GM12878 (cell line): ENCODE data around the gene EIF4E2. TPM values are rescaled to one million over a fixed set of nuclear protein-coding genes. Genes with fewer than 3 reads are reported as not detected.
A peak's percentile ranks its signal among the peaks of the same experiment; 100 is the strongest.

Experiments used
- ATAC-seq: fragments of 200-7000 bp; cut with Tn5 transposase; 3 replicates; pipeline ENCODE4 v1.9.1; 2020; ENCODE audit warnings: mild to moderate bottlenecking, moderate library complexity
- BruUV-seq: library from RNA; stranded (reverse); fragments of 400-500 nt; replicated peaks from 2 replicates; lab custom pipeline; 2021; lab: Mats Ljungman, UMichigan
- CTCF ChIA-PET: fragments of 300-600 bp; sonication (Branson Sonifier 250); formaldehyde crosslinking; extraction: SDS; loops from one replicate; lab custom pipeline; 2021; ENCODE audit warnings: inconsistent platforms; lab: Yijun Ruan, JAX
- POLR2A ChIA-PET: fragments of 350-600 bp; formaldehyde crosslinking; extraction: SDS; loops from one replicate; lab custom pipeline; 2021; ENCODE audit warnings: inconsistent platforms; lab: Charles Lee
- RAD21 ChIA-PET: fragments of 300-600 bp; sonication (Branson Sonifier 250); formaldehyde crosslinking; loops from one replicate; lab custom pipeline; 2023; ENCODE audit warnings: antibody characterized with exemption; ENCODE audit not compliant: unreplicated experiment; lab: Charles Lee
- SMC1A ChIA-PET: fragments of 300-600 bp; sonication (Branson Sonifier 250); formaldehyde crosslinking; loops from one replicate; lab custom pipeline; 2023; ENCODE audit not compliant: unreplicated experiment, uncharacterized antibody; lab: Charles Lee
- DNase-seq: peaks from one replicate; pipeline ENCODE4 v3.0.0-alpha.2; 2011; ENCODE audit warnings: low read depth, low spot score
- FAIRE-seq: peaks from 3 replicates; lab custom pipeline; 2011; peaks lifted over from hg19 to GRCh38; lab: Jason Lieb, UNC
- H2AFZ ChIP-seq: 2 replicates; pipeline ENCODE4 v1.6.0; 2011; ENCODE audit warnings: low read depth, low read length, control low read depth; ENCODE audit not compliant: control insufficient read depth
- H3K27ac ChIP-seq: 2 replicates; pipeline ENCODE4 v1.5.1; 2011; ENCODE audit warnings: control low read depth; ENCODE audit not compliant: control insufficient read depth, insufficient read depth
- H3K27me3 ChIP-seq, 2 experiments: replicated peaks in 1 of 2; 2 replicates each; pipeline versions ENCODE4 v1.6.0 to v1.6.1; 2011; ENCODE audit warnings: low read length in 1 of 2; ENCODE audit not compliant: control insufficient read depth in 2 of 2, insufficient read depth in 2 of 2
- H3K36me3 ChIP-seq, 2 experiments: 2 replicates each; pipeline ENCODE4 v1.5.1; 2011; ENCODE audit warnings: low read length in 1 of 2; ENCODE audit not compliant: control insufficient read depth in 2 of 2, insufficient read depth in 2 of 2
- H3K4me1 ChIP-seq: 2 replicates; pipeline ENCODE4 v1.6.1; 2011; ENCODE audit warnings: mild to moderate bottlenecking, low read length, moderate library complexity, mixed read lengths; ENCODE audit not compliant: control insufficient read depth, insufficient read depth
- H3K4me2 ChIP-seq: 2 replicates; pipeline ENCODE4 v1.6.0; 2011; ENCODE audit warnings: control low read depth; ENCODE audit not compliant: control insufficient read depth, insufficient read depth
- H3K4me3 ChIP-seq: fragments of 200-600 bp; sonication (generic); 2 replicates; pipeline ENCODE4 v1.5.1; 2016
- H3K79me2 ChIP-seq: 2 replicates; pipeline ENCODE4 v1.6.0; 2011; ENCODE audit warnings: low read length; ENCODE audit not compliant: control insufficient read depth, insufficient read depth
- H3K9ac ChIP-seq: 2 replicates; pipeline ENCODE4 v1.8.0; 2011; ENCODE audit warnings: low read length, control low read depth, mixed read lengths; ENCODE audit not compliant: control insufficient read depth, insufficient read depth
- H3K9me3 ChIP-seq: replicated peaks from 3 replicates; pipeline ENCODE4 v1.5.1; 2011; ENCODE audit warnings: mild to moderate bottlenecking, low read length; ENCODE audit not compliant: control insufficient read depth, insufficient read depth
- H4K20me1 ChIP-seq: 2 replicates; pipeline ENCODE4 v1.6.0; 2011; ENCODE audit not compliant: control insufficient read depth, insufficient read depth
- EGR1 ChIP-seq, 2 experiments: IDR thresholded peaks; 1 replicate in 1 of 2; 2 replicates in 1 of 2; pipeline ENCODE4 v1.6.1; 2011 to 2012; ENCODE audit warnings: low read depth in 2 of 2, low read length in 2 of 2, borderline replicate concordance in 1 of 2, mild to moderate bottlenecking in 1 of 2, moderate library complexity in 1 of 2
- EZH2 ChIP-seq: IDR thresholded peaks from 2 replicates; pipeline ENCODE4 v1.6.1; 2012; ENCODE audit warnings: low read depth, mild to moderate bottlenecking, control low read depth, inconsistent platforms, low read length, borderline replicate concordance; ENCODE audit not compliant: control insufficient read depth
- FOXK2 ChIP-seq: fragments of 450-650 bp; IDR thresholded peaks from 2 replicates; pipeline ENCODE4 v1.6.1; 2017; ENCODE audit warnings: mild to moderate bottlenecking, moderate library complexity
- IKZF2 ChIP-seq, 2 experiments: fragments of 450-650 bp; IDR thresholded peaks; 2 replicates each; pipeline ENCODE4 v1.6.1; 2017; ENCODE audit warnings: mild to moderate bottlenecking in 2 of 2, moderate library complexity in 2 of 2
- RAD21 ChIP-seq: IDR thresholded peaks from 2 replicates; pipeline ENCODE4 v1.6.1; 2011; ENCODE audit warnings: mild to moderate bottlenecking, low read depth, low read length, moderate library complexity; ENCODE audit not compliant: insufficient read depth
- RCOR1 ChIP-seq: conservative IDR thresholded peaks from 2 replicates; pipeline ENCODE4 v1.6.1; 2012; ENCODE audit warnings: low read depth, low read length, improper control_type of control experiment
- RFX5 ChIP-seq: IDR thresholded peaks from 2 replicates; pipeline ENCODE4 v1.6.1; 2011; ENCODE audit warnings: low read depth, low read length, improper control_type of control experiment
- WRNIP1 ChIP-seq: IDR thresholded peaks from 2 replicates; pipeline ENCODE4 v1.6.1; 2011; ENCODE audit warnings: low read depth, low read length, improper control_type of control experiment, borderline replicate concordance
- ZNF217 ChIP-seq: fragments of 450-650 bp; IDR thresholded peaks from 2 replicates; pipeline ENCODE4 v1.6.1; 2017; ENCODE audit warnings: antibody characterized with exemption, mild to moderate bottlenecking
- WGBS: methylation state at CpG from one replicate; pipeline ENCODE4 v1.1.6; 2016; ENCODE audit warnings: low lambda C conversion rate; ENCODE audit not compliant: insufficient replicate concordance, insufficient coverage; ENCODE audit errors: missing lambda C conversion rate; 5-methylcytosine and 5-hydroxymethylcytosine counted together
- in situ Hi-C: fragments of 300-500 bp; cut with MboI; formaldehyde crosslinking; loops from 9 replicates; pipeline ENCODE4 v1.14.3; 2018; ENCODE audit warnings: mixed read lengths
- intact Hi-C: fragments of 100-400 bp; cut with micrococcal nuclease; formaldehyde crosslinking; loops from one replicate; pipeline ENCODE4 v1.14.2; 2022; ENCODE audit not compliant: unreplicated experiment
- polyA plus RNA-seq, 11 experiments: library from polyadenylated mRNA; depleted of rRNA in 4 of 11; unstranded in 6 of 11; stranded (reverse) in 5 of 11; fragments of >200 nt; fragmentation: Nextera tagmentation in 4 of 11; fragmentation: Illumina TruSeq in 1 of 11; extraction: Ambion mirVana in 4 of 11; extraction: Trizol in 1 of 11; gene quantifications; 1 replicate in 1 of 11; 2 replicates in 10 of 11; pipeline versions ENCODE4 v1.2.1 to v1.2.3, GENCODE V29; 2011 to 2016; ENCODE audit warnings: inconsistent platforms in 2 of 11, missing spikeins in 2 of 11, low read depth in 1 of 11
- total RNA-seq, 4 experiments: library from RNA; depleted of rRNA in 3 of 4; stranded (reverse); fragments of >200 nt in 3 of 4; fragmentation: Illumina TruSeq in 1 of 4; extraction: Trizol in 1 of 4; gene quantifications; 2 replicates each; pipeline versions ENCODE4 v1.2.1 to v1.2.3, GENCODE V29; 2013 to 2021
- TF ChIP-seq, protein P1 (sequence below): fragments of 450-650 bp; IDR thresholded peaks from 2 replicates; pipeline ENCODE4 v1.6.1; 2016; ENCODE audit warnings: mild to moderate bottlenecking, moderate library complexity, borderline replicate concordance

EIF4E2 gene
- total and polyA plus RNA-seq, 10 of the 15 experiments (the other 5 are each of a cell fraction or from before 2014, with no cell fraction given), result 56.1 to 158 (median 110) TPM

DNA sequence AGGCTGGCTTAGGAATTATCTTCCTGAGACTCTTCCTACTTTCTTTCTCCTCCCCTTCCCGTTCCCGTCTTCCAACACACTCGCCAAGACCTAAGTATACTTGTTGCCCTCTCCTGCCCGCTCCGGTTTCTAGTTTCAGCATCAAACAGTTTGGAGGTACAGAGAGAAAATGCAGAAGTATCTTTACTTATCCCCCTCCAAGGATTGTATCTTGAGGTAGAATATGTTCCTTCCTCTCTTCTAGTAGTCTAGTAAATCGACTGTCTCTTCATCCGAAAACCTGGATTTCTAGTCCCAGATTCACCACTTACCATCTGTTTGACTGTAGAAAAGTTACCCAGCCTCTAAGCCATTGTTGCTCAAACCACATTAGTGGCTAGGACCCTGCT is 755 bp downstream of the EIF4E2 start:
- no TSS peak for BruUV-seq
- no peak for FAIRE-seq
- Histone ChIP-seq H3K27me3 (no peaks in the 10 kb centered on the region), H3K4me1 (no peaks in the 10 kb centered on the region; the same call in 1 of the 2 replicates), H3K36me3 (peaks cover 0 to 2% of the 10 kb centered on the region in 2 experiments; a peak in 1 of 4 replicates), H2AFZ (peak overlapping the region; percentile 91), H3K4me2 (peak overlapping the region; percentile 91), H3K27ac (peak overlapping the region; percentile 97), H3K9me3 (no peaks in the 10 kb centered on the region; the same call in 2 of the 3 replicates), H3K9ac (peak overlapping the region; percentile 99), H3K79me2 (peaks cover 59% of the 10 kb centered on the region), H4K20me1 (0 out of 2 replicates have a peak, but pooled peaks cover 3% of the 10 kb centered on the region), H3K4me3 (peak overlapping the region; percentile 85)
- TF ChIP-seq ZNF217 (no peak), EGR1 (IDR thresholded peaks at IDR 0.05; ENCODE audit: borderline replicate concordance in 1 of 2, low read depth in 2 of 2, low read length in 2 of 2) (no peak), FOXK2 (no peak), RCOR1 (no peak), EZH2 (no peak), RAD21 (no peak), WRNIP1 (0 out of 2 replicates have a peak, but pooled peaks have one; percentile 10), RFX5 (no peak), IKZF2 (IDR thresholded peaks at IDR 0.05) (0 out of 4 replicates have a peak, but pooled peaks of 1 of the 2 experiments have one; percentile 7)
- TF ChIP-seq, protein P1, sequence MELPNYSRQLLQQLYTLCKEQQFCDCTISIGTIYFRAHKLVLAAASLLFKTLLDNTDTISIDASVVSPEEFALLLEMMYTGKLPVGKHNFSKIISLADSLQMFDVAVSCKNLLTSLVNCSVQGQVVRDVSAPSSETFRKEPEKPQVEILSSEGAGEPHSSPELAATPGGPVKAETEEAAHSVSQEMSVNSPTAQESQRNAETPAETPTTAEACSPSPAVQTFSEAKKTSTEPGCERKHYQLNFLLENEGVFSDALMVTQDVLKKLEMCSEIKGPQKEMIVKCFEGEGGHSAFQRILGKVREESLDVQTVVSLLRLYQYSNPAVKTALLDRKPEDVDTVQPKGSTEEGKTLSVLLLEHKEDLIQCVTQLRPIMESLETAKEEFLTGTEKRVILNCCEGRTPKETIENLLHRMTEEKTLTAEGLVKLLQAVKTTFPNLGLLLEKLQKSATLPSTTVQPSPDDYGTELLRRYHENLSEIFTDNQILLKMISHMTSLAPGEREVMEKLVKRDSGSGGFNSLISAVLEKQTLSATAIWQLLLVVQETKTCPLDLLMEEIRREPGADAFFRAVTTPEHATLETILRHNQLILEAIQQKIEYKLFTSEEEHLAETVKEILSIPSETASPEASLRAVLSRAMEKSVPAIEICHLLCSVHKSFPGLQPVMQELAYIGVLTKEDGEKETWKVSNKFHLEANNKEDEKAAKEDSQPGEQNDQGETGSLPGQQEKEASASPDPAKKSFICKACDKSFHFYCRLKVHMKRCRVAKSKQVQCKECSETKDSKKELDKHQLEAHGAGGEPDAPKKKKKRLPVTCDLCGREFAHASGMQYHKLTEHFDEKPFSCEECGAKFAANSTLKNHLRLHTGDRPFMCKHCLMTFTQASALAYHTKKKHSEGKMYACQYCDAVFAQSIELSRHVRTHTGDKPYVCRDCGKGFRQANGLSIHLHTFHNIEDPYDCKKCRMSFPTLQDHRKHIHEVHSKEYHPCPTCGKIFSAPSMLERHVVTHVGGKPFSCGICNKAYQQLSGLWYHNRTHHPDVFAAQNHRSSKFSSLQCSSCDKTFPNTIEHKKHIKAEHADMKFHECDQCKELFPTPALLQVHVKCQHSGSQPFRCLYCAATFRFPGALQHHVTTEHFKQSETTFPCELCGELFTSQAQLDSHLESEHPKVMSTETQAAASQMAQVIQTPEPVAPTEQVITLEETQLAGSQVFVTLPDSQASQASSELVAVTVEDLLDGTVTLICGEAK, result no peak
- CTCF ChIA-PET, result no interaction called here
- no peak for DNase-seq
- intact Hi-C loops, result no loop called here
- RAD21 ChIA-PET, result no interaction called here
- POLR2A ChIA-PET, result no interaction called here
- 2% methylated on average over 7 of the region's 7 CpGs for WGBS
- in situ Hi-C loops, result no loop called here
- SMC1A ChIA-PET, result no interaction called here
- no peak for ATAC-seq
